Measurements from ENCODE around the gene SVIL.
"Not testable (repeated sequence)": the region's sequence is repeated elsewhere in the genome, so short reads cannot be mapped to it uniquely, and the experiment has no call there.

SVIL gene

DNA sequence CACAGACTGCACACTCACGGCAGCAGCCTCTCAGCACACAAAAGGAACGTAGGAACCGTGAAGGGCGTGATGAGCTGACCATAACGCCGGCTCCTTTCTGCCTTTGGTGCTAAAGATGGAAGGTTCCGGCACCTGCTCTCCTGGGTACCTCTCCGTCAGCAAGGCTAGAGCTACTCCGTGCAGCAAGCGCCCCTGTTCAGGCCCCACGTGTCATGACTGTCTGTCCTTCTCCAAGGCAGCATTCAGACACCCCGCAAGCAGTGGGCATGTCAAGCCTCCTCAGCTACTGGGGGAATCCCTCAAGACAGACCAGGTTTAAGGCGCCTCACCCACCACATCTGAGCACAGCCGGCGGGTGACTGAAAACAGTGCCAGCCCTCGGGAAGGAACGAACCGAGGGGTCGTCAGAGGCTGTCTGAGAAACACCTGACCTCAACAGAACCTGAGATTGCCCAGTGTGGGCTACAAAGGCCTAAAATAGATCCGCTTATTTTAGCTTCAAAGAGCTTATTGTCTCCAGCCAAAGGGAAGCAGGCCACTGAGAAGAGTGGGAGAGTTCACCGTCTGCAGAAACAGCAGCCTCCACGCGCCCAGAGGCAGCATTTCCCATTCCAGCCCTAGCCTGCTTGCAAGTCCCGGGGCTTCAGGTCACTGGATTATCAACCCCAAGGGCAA is 124.2 kb downstream of the SVIL start:
- not testable (repeated sequence) for DNase-seq

DNA sequence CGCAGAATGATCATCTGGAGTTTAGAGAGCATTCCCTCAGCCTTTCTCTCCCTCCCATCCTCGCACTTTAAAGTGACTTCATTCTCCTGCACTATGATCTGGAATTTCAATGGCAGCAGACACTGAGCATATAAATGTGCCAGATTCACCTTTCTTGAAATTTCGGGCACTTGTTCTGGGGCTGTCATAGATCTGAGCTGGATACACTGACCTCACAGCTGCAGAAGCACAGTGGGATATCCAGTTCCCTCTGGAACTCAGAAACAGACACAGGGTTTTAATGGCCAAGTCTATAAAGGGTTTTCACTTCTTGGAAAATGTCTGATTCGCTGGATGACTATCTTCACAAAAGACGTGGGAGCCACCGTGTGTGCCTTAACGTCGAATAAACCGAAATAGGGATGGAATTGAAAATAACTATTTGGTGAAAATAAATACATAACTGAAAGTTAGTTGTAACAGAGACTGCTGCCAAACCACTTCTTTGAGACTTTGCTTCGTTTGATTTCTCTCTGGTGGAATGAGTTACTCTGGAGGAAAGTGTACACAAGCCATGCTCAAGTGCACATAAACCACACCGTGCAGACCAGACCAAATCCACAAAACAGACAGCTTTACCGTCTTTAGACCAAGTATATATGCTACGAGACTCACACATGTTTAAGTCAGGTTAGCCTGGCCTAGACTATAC is 126.1 kb downstream of the SVIL start:
- DNase-seq = no peak

DNA sequence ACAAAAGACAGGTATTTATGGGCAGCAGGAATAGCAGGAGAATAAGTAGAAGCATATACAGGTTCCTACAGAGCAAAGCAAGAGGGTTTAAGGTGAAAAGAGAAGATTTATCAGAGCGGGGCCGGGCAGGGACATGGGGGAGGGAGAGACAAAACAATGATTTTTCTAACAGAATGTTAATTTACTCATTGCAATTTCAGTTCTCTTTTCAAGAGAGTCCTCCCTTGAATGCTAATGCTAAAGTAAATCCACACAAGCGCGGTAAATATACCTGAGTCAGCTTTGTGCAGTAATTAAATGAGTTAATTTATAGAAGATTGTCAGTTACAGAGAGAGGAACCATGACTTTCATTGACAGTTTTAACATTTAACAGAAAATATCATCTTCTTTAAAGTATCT is 127.0 kb downstream of the SVIL start:
- DNase-seq = not testable (repeated sequence)

DNA sequence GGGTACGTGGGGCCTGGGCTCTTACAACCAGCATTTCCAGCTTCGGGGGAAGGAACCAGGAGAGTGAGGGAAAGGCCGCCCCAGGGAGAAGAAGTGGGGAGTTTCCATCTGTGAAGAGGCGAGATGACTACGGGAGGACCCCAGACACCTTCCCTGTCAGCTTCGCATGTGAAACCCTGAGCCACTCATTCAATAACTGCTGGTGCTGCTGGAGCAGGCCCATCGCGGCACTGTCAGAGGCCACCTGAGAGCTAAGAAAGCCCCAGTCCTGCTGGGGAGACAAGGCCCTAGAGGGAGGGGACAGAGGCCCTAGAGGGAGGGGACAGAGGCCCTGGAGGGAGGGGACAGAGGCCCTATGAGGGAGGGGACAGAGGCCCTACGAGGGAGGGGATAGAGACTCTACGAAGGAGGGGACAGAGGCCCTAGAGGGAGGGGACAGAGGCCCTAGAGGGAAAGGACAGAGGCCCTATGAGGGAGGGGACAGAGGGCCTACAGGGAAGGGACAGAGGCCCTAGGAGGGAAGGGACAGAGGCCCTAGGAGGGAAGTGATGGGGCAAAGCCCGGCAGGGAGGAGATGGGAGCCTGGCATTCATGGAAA is 128.3 kb downstream of the SVIL start:
- DNase-seq = not testable (repeated sequence)

DNA sequence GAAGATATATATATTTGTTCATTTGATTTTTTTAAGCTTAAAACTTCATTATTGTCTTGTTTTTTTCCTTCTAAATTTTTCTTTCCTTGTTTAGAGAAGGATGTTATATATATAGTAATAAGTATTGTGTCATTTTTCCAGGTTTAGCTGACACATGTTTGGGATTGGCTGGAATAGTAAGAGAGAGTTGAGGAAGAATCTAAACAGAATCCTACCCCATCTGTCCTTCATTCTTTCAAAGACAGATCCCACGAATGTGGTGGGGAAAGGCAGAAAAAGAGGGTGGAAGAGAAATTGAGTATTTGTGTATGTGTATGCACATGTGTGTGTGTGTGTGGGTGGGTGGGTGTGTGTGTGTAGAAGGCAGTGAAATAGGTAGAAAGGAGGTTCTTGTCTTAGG is 132.4 kb downstream of the SVIL start:
- DNase-seq = no peak

DNA sequence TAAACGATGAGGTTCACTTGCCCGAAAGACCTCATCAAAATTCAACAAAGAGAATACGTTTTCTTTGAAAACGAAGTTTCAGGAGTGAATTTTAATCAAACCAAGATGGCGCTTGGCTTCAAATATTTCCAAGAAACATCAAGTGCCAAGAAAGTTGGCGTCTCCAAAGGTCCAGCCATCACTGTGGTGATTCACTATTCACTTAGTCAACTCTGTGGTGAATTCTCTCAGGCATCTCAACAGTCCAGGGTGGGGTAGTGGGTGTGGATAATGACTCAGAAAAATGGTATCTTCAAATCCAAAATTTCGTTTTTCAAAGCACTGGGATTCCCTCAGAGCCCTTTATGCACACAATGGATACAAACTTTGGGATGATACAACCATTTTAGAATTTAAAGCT is 133.1 kb downstream of the SVIL start:
- no peak for DNase-seq

DNA sequence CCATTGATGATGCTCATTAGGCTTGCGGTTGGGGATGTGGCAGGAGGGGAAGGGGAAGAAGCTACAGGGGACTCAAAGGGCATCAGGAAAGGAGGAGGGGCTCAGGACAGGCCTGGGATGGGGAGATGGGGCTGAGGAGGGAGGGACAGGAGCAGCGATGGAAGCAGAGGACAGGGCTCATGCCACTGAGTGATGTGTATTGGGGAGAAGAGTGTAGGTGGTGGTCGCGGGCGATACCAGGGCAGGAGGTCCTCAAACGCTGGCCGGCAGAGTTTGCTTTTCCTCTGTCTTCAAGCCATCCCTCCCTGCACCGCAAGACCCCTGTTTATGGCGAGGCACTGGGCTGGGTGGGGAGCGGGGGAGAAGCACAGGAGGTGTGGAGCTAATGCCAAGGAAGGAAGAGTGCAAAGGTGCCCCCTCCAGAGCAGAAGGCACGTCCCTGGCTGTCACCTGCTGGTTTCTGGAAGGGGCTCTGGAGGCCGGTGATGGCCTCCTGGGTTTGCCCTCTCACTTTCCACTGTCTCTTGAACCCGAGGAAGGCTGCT is 134.7 kb downstream of the SVIL start:
- DNase-seq = no peak

DNA sequence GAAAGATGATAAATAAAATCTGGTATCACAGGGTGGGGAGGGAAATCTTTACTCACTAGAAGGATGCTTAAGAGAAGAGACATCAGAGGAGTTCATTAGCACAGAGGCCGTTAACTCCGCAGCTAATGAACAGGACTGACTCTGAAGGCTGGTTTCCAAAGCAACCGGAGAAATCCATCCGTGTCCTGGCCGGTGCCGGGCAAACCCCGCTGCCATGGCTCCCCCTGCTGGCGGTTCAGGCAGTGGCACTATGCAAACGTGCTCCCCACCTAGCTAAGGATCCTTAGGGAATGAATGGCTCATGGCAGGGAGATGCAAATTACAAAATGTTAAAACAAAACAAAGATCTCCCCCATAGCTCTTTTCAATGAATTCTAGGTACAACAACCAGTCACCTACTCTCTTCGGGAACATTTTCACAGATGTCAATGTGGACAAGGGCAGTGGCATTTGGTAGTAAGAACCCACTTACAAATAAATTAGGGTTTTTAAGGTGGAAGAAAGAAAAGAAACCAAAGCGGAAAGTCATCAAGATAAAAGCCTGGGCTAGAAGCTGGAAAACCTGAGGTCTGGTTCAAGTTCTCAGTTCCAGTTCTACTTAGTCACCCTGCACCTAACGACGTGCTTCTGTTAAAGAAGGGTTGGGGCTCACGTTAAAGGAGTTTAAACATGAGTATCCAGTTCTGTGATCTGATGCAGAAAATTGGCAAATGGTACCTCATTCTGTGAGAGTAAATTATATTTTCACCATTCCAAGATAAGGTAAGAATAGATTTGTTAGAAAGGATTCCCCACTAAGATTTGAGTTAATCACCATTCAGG is 138.2 kb downstream of the SVIL start:
- DNase-seq = peak; percentile 57

DNA sequence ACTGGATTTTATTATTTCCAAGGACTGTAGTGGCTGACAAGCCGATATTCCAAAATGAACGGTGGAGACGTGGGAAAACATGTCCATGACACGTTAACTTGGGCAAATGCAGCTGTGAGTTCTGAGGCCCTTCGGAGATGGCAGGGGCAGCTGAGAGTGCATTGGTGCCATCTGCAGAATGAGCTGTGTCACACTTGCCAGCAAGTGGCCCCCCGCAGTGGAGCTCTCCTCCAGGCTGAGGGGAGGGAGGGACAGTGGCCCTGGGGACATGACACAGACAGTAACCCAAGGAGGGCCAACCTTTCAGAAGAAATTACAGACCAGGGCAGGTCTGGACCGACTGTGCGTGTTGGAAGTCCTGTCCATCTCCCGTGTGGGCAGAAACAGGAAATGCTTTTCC is 139.4 kb downstream of the SVIL start:
- DNase-seq = no peak

DNA sequence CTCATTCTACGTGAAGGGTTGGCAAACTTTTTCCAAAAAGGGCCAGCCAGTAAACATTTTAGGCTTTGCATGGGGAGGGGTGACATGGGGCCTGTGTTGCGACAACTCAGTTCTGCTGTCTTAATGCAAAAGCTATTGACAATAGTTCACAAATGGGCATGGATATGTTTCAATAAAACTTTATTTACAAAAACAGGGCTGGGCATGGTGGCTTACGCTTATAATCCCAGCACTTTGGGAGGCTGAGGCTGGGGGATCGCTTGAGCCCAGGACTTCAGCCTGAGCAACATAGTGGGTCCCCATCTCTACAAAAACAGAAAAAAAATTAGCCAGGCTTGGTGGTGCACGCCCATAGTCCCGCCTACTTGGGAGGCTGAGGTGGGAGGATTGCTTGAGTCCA is 141.1 kb downstream of the SVIL start:
- no peak for DNase-seq

DNA sequence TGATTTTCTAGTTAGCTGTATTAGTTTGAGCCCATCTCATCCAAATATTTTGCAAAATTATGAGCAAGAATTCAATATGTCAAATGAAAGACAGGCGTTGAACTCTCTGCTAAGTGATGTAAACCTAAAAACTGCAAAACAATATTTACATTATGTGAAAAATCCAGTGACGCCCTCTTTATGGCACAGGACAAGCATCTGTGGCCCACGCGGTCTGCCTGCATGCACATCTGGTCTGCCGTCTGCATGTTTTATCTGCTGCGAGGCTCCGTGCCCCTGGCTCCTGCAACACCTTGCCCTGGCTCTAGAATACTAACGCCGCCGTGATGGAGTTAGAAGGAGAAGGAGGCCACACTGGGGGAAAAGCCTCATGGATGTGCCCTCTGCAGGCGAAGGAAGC is 142.0 kb downstream of the SVIL start:
- DNase-seq = no peak

DNA sequence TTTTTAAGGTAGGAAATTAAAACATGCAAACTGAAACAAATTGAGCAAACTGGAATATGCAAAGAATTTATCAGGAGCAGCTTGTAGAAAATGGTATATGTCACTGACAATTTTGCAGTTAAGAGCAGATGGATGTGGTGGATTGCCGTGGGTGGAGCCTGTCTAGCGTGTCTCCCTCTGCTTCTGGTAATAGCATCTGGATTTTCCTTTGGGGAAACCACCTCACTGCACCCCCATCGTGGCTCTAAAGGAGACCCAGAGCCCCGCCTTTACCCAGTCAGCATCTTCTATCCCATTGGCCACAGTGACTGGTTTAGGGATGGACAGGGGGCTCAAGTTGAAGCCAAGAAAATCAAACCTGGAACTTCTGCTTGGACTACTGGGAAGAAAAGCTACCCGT is 142.9 kb downstream of the SVIL start:
- no peak for DNase-seq

DNA sequence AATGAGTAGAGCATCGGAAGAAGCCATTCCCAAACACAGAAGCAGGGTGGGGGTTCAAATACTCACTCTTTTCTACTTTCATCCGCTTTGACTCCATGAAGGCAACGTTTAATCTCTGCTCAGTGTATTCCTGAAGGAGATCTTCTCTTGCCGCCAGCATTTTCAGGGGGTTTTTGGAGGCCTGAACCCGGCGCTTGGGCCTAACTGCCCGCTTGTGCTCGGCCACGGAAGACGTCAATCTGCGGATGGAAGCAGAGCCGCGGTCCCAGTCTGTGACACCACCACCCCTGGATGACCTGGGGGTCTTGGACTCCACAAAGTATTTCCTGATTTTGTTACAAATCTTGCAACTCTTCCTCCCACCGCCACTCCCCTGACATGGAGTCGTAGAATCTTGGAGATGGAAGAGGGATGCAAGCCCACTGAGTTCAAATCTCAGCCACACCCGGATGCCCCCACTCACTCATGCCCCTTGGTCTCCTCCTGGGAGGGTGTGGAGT is 143.9 kb downstream of the SVIL start:
- not testable (repeated sequence) for DNase-seq

DNA sequence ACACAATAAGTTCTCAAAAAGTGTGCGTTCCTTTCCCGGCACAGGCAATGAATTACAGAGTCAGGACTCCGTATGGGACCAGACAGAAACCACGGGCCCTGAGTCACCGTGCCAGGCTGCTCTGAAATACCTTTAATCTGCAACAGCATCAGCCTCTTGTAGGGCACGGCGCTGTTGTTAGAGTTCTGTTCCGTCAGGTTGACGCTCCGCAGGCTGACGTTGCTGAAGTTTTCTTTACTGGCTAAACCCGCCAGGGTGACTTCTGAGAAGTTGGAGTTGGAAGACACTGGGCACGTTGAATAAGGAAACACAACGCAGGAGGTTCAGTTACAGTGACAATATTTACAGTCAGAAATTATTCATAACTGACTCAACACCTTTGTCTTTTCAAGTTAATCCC is 146.3 kb downstream of the SVIL start:
- not testable (repeated sequence) for DNase-seq

DNA sequence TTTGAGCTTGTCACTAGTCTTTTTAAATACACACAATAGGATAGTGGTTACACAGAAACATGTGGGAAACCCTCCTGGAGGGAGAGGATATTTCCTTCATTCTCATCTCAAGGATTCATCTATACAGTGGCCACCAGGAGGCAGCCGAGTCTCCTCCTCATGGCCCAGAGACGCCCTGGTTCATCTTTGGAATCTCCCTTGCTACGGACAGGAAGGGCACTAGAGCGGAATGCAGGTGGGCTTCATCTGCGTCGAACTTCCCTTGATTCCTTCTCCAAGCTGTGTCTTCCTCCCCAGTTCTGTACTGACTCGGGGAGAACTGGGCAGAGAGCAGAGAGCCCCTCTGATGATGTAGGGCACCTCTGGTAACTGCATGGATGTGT is 146.9 kb downstream of the SVIL start:
- not testable (repeated sequence) for DNase-seq

DNA sequence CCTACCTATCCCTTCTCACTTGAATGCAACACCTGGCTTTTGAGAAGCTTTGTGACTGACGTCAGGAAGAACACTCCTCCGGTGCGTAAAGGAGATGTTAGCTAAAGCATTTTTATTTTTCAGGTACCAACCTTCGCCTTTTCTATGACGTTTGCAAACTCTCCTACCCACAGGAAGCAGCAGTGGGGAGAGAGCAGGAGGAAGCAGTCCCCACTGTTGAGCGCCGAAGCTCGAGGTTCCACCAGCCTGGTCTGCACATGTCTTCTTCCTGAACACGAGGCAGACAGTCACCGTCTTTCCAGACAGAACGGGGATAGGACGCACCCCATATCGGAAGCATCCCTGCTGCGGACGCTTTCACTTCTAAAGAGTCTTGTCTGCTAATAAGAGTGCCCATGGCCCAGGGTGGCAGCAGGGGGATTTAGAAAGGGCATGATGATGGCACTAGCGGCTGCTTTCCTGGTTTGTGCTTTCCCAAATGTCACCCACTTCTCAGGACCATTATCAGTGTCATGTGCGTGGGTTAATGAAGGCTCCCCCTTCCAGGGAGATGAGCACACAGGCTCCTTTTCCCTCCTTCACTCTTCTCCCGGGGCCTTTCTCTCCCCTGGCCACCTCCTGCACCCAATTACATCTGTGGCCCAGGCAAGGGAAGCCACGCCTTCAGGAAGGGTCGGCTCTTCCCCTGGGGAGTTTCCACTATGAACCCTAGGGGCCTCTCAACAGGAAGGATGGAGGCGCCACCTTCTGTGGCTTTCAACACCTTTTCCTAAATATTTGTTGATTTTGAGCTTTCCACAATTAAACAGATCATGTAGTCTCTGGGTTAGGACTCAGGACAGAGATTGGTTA is 147.5 kb downstream of the SVIL start:
- DNase-seq = not testable (repeated sequence)

DNA sequence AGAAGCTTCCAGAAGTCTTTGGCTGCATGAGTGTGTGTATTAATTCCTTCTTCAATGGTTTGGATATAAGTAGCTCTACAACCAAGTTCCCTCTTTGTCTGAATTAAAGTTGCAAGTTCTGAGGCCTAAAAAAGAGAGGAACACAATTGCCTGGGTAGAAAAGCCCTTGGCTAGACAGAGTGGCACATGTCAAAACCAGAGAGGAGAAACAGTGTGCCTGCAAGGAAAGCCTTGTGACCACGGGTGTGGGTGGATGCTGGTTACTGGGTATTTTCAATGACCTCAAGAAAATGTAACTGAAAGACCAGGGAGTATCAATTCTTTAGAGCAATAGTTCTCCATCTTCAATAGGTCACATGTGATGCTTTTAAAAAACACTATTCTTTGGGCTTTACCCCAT is 148.3 kb downstream of the SVIL start:
- DNase-seq = no peak

DNA sequence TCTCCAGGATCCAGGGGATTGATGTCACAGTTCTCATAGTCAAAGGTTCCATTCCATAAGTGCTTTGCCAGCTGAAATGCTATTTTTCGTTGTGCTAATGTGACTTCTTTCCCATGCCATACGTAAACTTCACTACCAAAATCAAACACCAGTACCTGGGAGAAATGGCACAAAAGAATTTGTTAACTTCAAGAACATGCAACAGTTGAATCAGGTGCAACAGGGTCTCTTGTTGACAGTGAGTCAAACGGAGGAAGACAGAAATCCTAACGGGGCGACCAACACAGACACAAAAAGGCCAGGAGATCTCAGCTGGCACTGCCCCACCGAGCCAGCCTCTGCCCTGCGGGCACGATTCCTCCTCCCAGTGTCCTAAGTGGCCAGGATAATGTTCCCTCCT is 150.1 kb downstream of the SVIL start:
- not testable (repeated sequence) for DNase-seq

DNA sequence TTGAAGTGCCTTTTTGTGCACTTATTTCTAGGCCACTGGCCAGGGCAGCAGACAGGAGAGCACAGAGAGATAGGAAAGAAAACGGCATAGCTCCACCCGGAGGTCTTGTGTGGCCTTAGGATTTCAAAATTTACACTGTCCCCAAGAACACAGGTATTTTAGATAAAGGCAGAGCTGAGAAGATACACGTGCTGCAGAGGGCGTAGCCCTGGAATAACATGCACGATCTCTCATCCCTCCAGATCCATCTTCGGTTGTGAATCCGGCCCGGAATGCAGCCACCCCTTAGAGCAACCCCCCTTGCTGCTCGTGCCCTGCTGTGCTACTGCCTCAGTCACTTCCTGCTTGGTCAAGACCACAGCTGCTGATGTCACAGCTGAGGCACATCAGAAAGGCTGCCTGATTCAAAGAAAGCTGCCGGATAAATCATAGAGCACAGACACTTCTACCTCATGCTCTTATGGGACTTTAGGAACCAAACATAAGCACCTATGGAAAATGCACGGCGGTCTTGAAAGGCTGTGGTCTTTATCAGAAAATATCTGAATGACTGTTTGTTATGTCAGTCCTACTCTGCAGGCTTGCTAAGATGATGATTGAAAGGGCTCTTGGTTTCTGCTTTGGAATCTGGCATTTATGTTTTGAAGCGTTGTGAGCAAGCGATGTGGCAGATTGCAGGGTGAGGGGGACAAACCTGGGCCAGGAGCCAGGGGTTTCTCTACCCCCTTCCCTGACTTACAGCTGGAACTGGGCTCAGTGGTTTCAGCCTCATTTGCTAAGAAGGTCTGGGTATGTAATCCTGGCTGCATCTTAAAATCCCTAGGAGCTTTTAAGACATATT is 152.0 kb downstream of the SVIL start:
- DNase-seq = no peak

DNA sequence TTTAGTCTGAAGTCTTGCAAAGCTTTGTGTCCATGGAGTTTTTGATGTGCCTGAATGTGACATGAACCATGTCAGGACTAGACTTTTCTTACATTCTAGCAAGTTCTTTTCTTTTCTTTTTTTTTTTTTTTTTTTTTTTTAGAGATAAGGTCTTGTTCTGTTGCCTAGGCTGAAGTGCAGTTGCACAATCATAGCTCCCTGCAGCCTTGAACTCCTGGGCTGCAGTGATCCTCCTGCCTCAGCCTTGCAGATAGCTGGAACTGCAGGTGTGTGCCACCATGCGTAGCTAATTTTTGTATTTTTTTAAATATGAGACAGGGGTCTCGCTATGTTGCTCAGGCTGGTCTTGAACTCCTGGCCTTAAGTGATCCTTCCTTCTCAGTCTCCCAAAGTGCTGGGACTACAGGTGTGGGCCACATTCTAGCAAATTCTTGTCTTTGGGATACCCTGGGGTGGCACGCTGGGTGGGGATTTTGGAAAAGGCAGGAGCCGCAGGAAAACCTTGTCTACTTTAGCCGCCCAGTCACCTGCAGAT is 152.8 kb downstream of the SVIL start:
- no peak for DNase-seq

All from activated naive CD4-positive, alpha-beta T cell treated with anti-CD3 and anti-CD28 coated beads, Interleukin-2, amount 50 U/mL, for 16 hours (primary cell).